ENCODE results near the gene PERCC1.

DNA sequence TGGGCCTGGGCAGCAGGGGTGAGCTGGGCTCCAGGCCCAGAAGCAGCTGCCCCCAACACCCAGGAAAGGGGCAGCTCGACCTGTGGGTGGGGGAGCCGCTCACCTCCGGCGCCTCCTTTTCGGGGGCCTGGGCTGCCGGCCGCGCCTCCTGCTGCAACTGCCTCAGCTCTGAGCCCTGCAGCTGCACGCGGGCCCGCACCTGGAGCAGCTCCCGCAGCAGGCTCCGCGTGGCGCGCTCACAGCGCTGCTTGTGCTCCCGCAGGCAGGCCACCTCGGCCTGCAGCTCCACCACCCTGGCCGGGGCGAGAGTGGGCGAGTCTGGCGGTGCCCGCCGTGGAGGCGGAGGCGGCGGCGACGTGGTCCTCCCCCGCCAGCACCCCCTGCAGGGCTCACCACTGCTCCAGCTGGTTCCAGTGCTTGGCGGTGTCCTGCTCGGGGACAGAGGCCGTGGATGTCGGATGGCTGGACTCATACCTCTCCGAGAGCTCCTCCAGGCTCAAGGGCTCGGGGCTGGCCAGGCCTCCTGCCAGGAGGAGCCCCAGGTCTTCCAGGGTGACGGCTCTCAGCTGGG is 12.6 kb downstream of the PERCC1 start:
- TF ChIP-seq, protein P1, sequence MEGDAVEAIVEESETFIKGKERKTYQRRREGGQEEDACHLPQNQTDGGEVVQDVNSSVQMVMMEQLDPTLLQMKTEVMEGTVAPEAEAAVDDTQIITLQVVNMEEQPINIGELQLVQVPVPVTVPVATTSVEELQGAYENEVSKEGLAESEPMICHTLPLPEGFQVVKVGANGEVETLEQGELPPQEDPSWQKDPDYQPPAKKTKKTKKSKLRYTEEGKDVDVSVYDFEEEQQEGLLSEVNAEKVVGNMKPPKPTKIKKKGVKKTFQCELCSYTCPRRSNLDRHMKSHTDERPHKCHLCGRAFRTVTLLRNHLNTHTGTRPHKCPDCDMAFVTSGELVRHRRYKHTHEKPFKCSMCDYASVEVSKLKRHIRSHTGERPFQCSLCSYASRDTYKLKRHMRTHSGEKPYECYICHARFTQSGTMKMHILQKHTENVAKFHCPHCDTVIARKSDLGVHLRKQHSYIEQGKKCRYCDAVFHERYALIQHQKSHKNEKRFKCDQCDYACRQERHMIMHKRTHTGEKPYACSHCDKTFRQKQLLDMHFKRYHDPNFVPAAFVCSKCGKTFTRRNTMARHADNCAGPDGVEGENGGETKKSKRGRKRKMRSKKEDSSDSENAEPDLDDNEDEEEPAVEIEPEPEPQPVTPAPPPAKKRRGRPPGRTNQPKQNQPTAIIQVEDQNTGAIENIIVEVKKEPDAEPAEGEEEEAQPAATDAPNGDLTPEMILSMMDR (conservative IDR thresholded peaks at IDR 0.05; ENCODE audit: low read depth, low read length) = no peak
- no peak for TF ChIP-seq RFX5 (IDR thresholded peaks at IDR 0.05; ENCODE audit: low read depth, low read length)

Measured in IMR-90 (cell line).